HepG2 (cell line): ENCODE measurements around the gene RASL10A. TPM values are rescaled to one million over a fixed set of nuclear protein-coding genes. Genes with fewer than 3 reads are reported as not detected.

Source experiments
- ATAC-seq: fragments of 200-7000 bp; cut with Tn5 transposase; 3 replicates; pipeline ENCODE4 v1.9.1; 2020; ENCODE audit warnings: mild to moderate bottlenecking, moderate library complexity
- BruUV-seq: library from RNA; stranded (reverse); fragments of 400-500 nt; replicated peaks from 2 replicates; lab custom pipeline; 2021; lab: Mats Ljungman, UMichigan
- CTCF ChIA-PET: fragments of 300-600 bp; formaldehyde crosslinking; extraction: SDS; loops from one replicate; lab custom pipeline; 2021; ENCODE audit warnings: low total read pairs, inconsistent platforms, low intra/inter-chr PET ratio; lab: Yijun Ruan, JAX
- POLR2A ChIA-PET: fragments of 350-600 bp; sonication (Branson Sonifier 250); formaldehyde crosslinking; loops from one replicate; lab custom pipeline; 2020; ENCODE audit warnings: antibody characterized with exemption, inconsistent platforms; lab: Yijun Ruan, JAX
- DNase-seq: peaks from one replicate; pipeline ENCODE4 v3.0.0-alpha.2; 2015; ENCODE audit warnings: low spot score
- FAIRE-seq: peaks from 3 replicates; lab custom pipeline; 2011; peaks lifted over from hg19 to GRCh38; lab: Jason Lieb, UNC
- H2AFZ ChIP-seq: one replicate; pipeline ENCODE4 v1.6.1; 2011; ENCODE audit warnings: low read length, inconsistent platforms
- H3K27ac ChIP-seq: fragments of 300-600 bp; 3 replicates; pipeline ENCODE4 v1.8.0; 2011; ENCODE audit warnings: mixed run types, mild to moderate bottlenecking, mixed read lengths, low read length, inconsistent platforms; ENCODE audit not compliant: insufficient read depth; ENCODE audit errors: extremely low read length
- H3K27me3 ChIP-seq, 2 experiments: fragments of 200-600 bp in 1 of 2; 2 replicates in 1 of 2; 3 replicates in 1 of 2; pipeline versions ENCODE4 v1.6.0 to v1.8.0; 2011; ENCODE audit warnings: low read length in 2 of 2, mild to moderate bottlenecking in 2 of 2, moderate library complexity in 2 of 2, inconsistent platforms in 1 of 2; ENCODE audit not compliant: insufficient read depth in 2 of 2, control insufficient read depth in 1 of 2
- H3K36me3 ChIP-seq, 2 experiments: fragments of 200-600 bp in 1 of 2; replicated peaks in 1 of 2; 2 replicates in 1 of 2; 3 replicates in 1 of 2; pipeline versions ENCODE4 v1.5.1 to v1.8.0; 2011; ENCODE audit warnings: low read length in 2 of 2, inconsistent platforms in 1 of 2; ENCODE audit not compliant: insufficient read depth in 2 of 2, control insufficient read depth in 1 of 2
- H3K4me1 ChIP-seq: 2 replicates; pipeline ENCODE4 v1.5.1; 2012; ENCODE audit warnings: low read length, inconsistent platforms; ENCODE audit not compliant: insufficient read depth
- H3K4me2 ChIP-seq: 2 replicates; pipeline ENCODE4 v1.6.0; 2011; ENCODE audit warnings: low read depth, low read length, inconsistent platforms
- H3K4me3 ChIP-seq, 3 experiments: fragments of 200-600 bp in 1 of 3; sonication (generic), shearing (Covaris generic) in 1 of 3; replicated peaks in 1 of 3; 2 replicates each; pipeline ENCODE4 v1.5.1; 2011 to 2016; ENCODE audit warnings: low read length in 3 of 3, inconsistent platforms in 2 of 3, low read depth in 2 of 3, mild to moderate bottlenecking in 2 of 3, control low read depth in 1 of 3, mixed read lengths in 1 of 3; ENCODE audit not compliant: insufficient read depth in 1 of 3
- H3K79me2 ChIP-seq: one replicate; pipeline ENCODE4 v1.6.1; 2011; ENCODE audit warnings: low read length, inconsistent platforms; ENCODE audit not compliant: insufficient read depth
- H3K9ac ChIP-seq: 2 replicates; pipeline ENCODE4 v1.6.0; 2011; ENCODE audit warnings: mild to moderate bottlenecking, low read depth, low read length, inconsistent platforms; ENCODE audit not compliant: insufficient read depth
- H3K9me3 ChIP-seq: 2 replicates; pipeline ENCODE4 v1.5.1; 2012; ENCODE audit warnings: mild to moderate bottlenecking, low read length
- H4K20me1 ChIP-seq: 2 replicates; pipeline ENCODE4 v1.6.0; 2011; ENCODE audit warnings: inconsistent platforms, mild to moderate bottlenecking, low read length, moderate library complexity; ENCODE audit not compliant: insufficient read depth
- ATF6 ChIP-seq: sonication (generic); formaldehyde crosslinking; conservative IDR thresholded peaks from 2 replicates; pipeline ENCODE4 v1.4.0; 2020; ENCODE audit warnings: missing genetic modification reagents
- RNF219 ChIP-seq: sonication (generic); formaldehyde crosslinking; IDR thresholded peaks from 2 replicates; pipeline ENCODE4 v1.5.0; 2020; ENCODE audit warnings: mild to moderate bottlenecking, missing genetic modification reagents
- ZBTB33 ChIP-seq: sonication (generic); formaldehyde crosslinking; IDR thresholded peaks from 2 replicates; pipeline ENCODE4 v1.4.0; 2020; ENCODE audit warnings: missing genetic modification reagents
- ZNF709 ChIP-seq: sonication (generic); formaldehyde crosslinking; IDR thresholded peaks from 2 replicates; pipeline ENCODE4 v1.5.0; 2020; ENCODE audit warnings: mild to moderate bottlenecking, missing genetic modification reagents
- WGBS: methylation state at CpG from one replicate; pipeline ENCODE4 v1.1.6; 2017; ENCODE audit warnings: low lambda C conversion rate; 5-methylcytosine and 5-hydroxymethylcytosine counted together
- in situ Hi-C: cut with HindIII; loops from 2 replicates; pipeline ENCODE4 v1.10.0; 2017; ENCODE audit warnings: low pct_unique_long_range_greater_than_20kb; ENCODE audit not compliant: extremely low pct_ligation_motif_present
- intact Hi-C: fragments of 100-400 bp; cut with micrococcal nuclease; formaldehyde crosslinking; loops from one replicate; pipeline ENCODE4 v1.10.0; 2022; ENCODE audit not compliant: unreplicated experiment
- polyA plus RNA-seq, 8 experiments: library from polyadenylated mRNA; depleted of rRNA in 3 of 8; stranded (reverse) in 7 of 8; unstranded in 1 of 8; fragments of >200 nt; fragmentation: Illumina TruSeq in 4 of 8; extraction: Trizol in 4 of 8; gene quantifications; 2 replicates each; pipeline versions ENCODE4 v1.2.1 to v1.2.3, GENCODE V29; 2011 to 2016; ENCODE audit warnings: low read depth in 4 of 8, missing spikeins in 1 of 8, mixed read lengths in 1 of 8; ENCODE audit not compliant: insufficient read depth in 1 of 8
- total RNA-seq, 5 experiments: library from RNA; depleted of rRNA; stranded (reverse); fragments of >200 nt; fragmentation: Illumina TruSeq; extraction: Trizol; gene quantifications; 2 replicates each; pipeline ENCODE4 v1.2.3, GENCODE V29; 2016; ENCODE audit warnings: low read depth in 1 of 5

The RASL10A gene
- total and polyA plus RNA-seq, 2 of the 13 experiments (the other 11 are each of a cell fraction or from before 2014, with no cell fraction given), result 0.05 to 0.22 TPM

GRCh38 chr22:29272624-29273023 lies 42.9 kb downstream of the RASL10A start:
- intact Hi-C loops (no loop called here), in situ Hi-C loops (no loop called here)
- no peak for FAIRE-seq
- H3K9ac ChIP-seq, result no peak overlapping the region
- peaks cover 82% of the 10 kb centered on the region for H4K20me1 ChIP-seq
- H2AFZ ChIP-seq, result no peak overlapping the region
- TF ChIP-seq ZNF709, result no peak
- TF ChIP-seq ZBTB33 (CRISPR knock-in tag), result peak; percentile 59; the same call in 1 of the 2 replicates
- TF ChIP-seq ATF6, result no peak
- TF ChIP-seq RNF219 (CRISPR knock-in tag), result no peak
- H3K4me2 ChIP-seq, result no peak overlapping the region
- POLR2A ChIA-PET, result no interaction called here
- ATAC-seq, result no peak
- no peak for DNase-seq
- WGBS, result 100% methylated on average over 2 of the region's 2 CpGs
- H3K9me3 ChIP-seq, result no peaks in the 10 kb centered on the region
- peaks cover 16 to 54% of the 10 kb centered on the region in 2 experiments for H3K36me3 ChIP-seq
- H3K27ac ChIP-seq, result no peak overlapping the region
- BruUV-seq, result no TSS peak
- H3K27me3 ChIP-seq, result no peaks in the 10 kb centered on the region; a peak in 1 of 5 replicates
- peaks cover 73% of the 10 kb centered on the region for H3K4me1 ChIP-seq
- CTCF ChIA-PET, result no interaction called here
- no peak overlapping the region for H3K4me3 ChIP-seq
- H3K79me2 ChIP-seq, result peaks cover 96% of the 10 kb centered on the region
